SK-N-MC (cell line): ENCODE data around the gene SPRYD3.

ENCODE experiments used
- EZH2 ChIP-seq: fragments of 200-600 bp; sonication (generic); IDR thresholded peaks from one replicate; pipeline ENCODE4 v1.6.1; 2017; ENCODE audit warnings: antibody characterized with exemption
- FOXP2 ChIP-seq: optimal IDR thresholded peaks from 2 replicates; pipeline ENCODE3; 2011; ENCODE audit warnings: mild to moderate bottlenecking, moderate library complexity; ENCODE audit not compliant: insufficient read depth; ENCODE audit errors: extremely low read length, control extremely low read depth
- POLR2AphosphoS5 ChIP-seq: IDR thresholded peaks from 2 replicates; pipeline ENCODE4 v1.6.1; 2012; ENCODE audit warnings: mild to moderate bottlenecking, low read depth, low read length, borderline replicate concordance

DNA sequence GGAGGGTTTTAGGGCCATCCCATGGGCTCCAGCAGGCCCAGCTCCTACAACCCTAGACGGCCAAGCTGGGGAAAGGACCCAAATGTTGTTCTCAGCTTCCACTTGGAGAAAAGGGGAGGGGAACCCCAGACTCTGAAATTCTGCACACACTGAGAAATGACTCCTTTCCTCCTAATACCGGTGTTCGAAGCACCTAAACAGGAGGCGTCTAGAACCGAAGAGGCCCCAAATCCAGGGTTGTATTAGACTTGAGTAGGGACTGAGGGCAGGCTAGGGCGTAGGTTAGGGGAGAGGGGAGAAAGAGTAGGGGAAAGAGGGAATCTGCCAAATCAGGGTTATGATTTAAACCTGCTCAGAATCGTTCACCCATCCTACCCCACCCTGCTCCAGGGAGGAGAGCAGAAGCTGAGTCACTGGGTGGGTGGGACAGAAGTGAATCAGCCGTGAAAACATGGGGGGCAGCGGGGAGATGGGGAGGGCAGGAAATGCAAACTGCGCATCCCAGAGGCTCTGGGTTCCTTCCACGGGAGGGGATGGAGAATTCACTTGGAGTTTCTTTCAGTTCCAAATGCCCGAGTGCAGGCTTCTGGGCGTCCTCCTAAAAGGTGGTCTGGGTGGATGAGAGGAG lies 19.3 kb upstream of the SPRYD3 start:
- no peak for TF ChIP-seq EZH2
- no peak for TF ChIP-seq POLR2AphosphoS5
- TF ChIP-seq FOXP2, result no peak
